Measurements from ENCODE around the gene FBXO42. TPM values are rescaled to one million over a fixed set of nuclear protein-coding genes. Genes with fewer than 3 reads are reported as not detected.
A peak's percentile ranks its signal among the peaks of the same experiment; 100 is the strongest.

FBXO42 gene
- total RNA-seq, 1 donor from 2014 or later = 25.6 TPM

DNA sequence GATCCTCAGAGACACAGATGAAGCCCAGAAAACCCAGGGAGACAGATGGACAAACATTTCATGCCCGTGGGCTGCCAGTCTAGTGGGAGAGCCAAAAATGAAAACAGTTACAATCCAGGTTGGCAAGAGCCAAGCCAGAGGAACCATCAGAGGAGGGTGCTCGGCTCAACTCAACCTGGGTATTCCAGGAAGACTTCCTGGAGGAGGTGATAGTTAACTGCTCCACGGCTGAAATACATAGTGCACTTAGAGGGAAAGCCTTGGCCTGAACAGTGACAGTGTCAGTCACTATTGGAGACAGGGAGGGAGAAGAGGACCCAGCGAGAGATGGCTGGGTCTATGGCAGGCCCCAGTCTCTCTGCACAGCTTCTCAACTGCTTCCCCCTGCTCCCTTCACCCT lies 141.7 kb downstream of the FBXO42 start:
- Histone ChIP-seq H4K20me1 (ENCODE audit: insufficient read depth, low read length) (no peaks in the 10 kb centered on the region), H3K36me3 (ENCODE audit: insufficient read depth, low read length) (no peaks in the 10 kb centered on the region), H2AFZ (ENCODE audit: low read depth, low read length) (peak overlapping the region; percentile 27), H3K9me3 (ENCODE audit: insufficient read depth, low read depth, low read length) (no peaks in the 10 kb centered on the region), H3K79me2 (ENCODE audit: insufficient read depth, low read length) (no peaks in the 10 kb centered on the region), H3K27me3 (ENCODE audit: insufficient read depth, low read length) (peaks cover 2% of the 10 kb centered on the region), H3K27ac (ENCODE audit: low read depth, low read length) (no peak overlapping the region), H3K4me3 (ENCODE audit: insufficient read depth, low read depth, low read length) (no peak overlapping the region), H3K4me2 (ENCODE audit: low read length) (no peak overlapping the region), H3K4me1 (ENCODE audit: insufficient read depth, low read length) (peaks cover 11% of the 10 kb centered on the region), H3K9ac (ENCODE audit: low read length) (no peak overlapping the region)
- Mint-ChIP-seq H3K27me3 (ENCODE audit: low read depth, unreplicated experiment) (peaks cover 3% of the 10 kb centered on the region), H3K4me1 (ENCODE audit: low read depth, unreplicated experiment) (peaks cover 8% of the 10 kb centered on the region), H3K4me3 (ENCODE audit: unreplicated experiment) (no peak overlapping the region), H3K36me3 (ENCODE audit: low read depth, unreplicated experiment) (no peaks in the 10 kb centered on the region), H3K27ac (ENCODE audit: unreplicated experiment) (no peak overlapping the region), H3K9me3 (ENCODE audit: unreplicated experiment) (no peaks in the 10 kb centered on the region)
- FAIRE-seq = no peak
- no peak for TF ChIP-seq EZH2 (IDR thresholded peaks at IDR 0.05; ENCODE audit: insufficient read depth, low read length)
- DNase-seq (ENCODE audit: low read depth) = no peak

DNA sequence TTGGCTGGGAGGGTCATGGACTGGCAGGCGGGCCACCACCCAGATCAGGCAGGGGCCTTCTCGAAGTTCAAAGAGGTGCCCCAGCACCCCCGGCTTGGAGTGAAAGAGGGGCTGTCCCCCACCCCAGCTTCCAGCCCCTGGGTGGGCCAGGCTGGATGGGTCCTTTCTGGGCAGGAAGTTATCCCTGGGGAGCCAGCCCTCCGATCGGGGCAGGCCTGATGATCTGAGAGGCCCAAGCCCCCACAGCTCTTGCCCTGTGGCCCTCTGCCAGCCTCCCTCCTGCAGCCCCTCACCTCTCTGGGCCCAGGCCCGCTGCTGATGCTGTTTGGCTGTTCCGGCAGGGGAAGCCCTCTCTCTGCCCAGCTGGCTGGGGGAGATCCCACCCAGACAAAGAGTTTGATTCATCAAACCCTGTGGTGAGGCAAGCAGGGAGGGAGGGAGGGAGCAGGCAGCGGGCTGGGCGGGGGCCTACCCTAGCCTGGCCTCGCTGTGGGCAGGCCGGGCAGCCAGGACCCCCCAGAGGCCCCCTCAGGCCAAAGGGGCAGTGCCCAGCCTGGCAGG lies 142.4 kb downstream of the FBXO42 start:
- Mint-ChIP-seq H3K27ac (ENCODE audit: unreplicated experiment) (no peak overlapping the region), H3K9me3 (ENCODE audit: unreplicated experiment) (no peaks in the 10 kb centered on the region), H3K36me3 (ENCODE audit: low read depth, unreplicated experiment) (no peaks in the 10 kb centered on the region), H3K4me3 (ENCODE audit: unreplicated experiment) (no peak overlapping the region), H3K4me1 (ENCODE audit: low read depth, unreplicated experiment) (peaks cover 8% of the 10 kb centered on the region), H3K27me3 (ENCODE audit: low read depth, unreplicated experiment) (peaks cover 3% of the 10 kb centered on the region)
- Histone ChIP-seq H3K4me3 (ENCODE audit: insufficient read depth, low read depth, low read length) (no peak overlapping the region), H3K4me1 (ENCODE audit: insufficient read depth, low read length) (peaks cover 11% of the 10 kb centered on the region), H3K27ac (ENCODE audit: low read depth, low read length) (no peak overlapping the region), H3K36me3 (ENCODE audit: insufficient read depth, low read length) (no peaks in the 10 kb centered on the region), H3K9ac (ENCODE audit: low read length) (peak overlapping the region; percentile 50), H3K9me3 (ENCODE audit: insufficient read depth, low read depth, low read length) (no peaks in the 10 kb centered on the region), H2AFZ (ENCODE audit: low read depth, low read length) (peak overlapping the region; percentile 57), H3K4me2 (ENCODE audit: low read length) (peak overlapping the region; percentile 51), H3K79me2 (ENCODE audit: insufficient read depth, low read length) (no peaks in the 10 kb centered on the region), H3K27me3 (ENCODE audit: insufficient read depth, low read length) (peaks cover 2% of the 10 kb centered on the region), H4K20me1 (ENCODE audit: insufficient read depth, low read length) (no peaks in the 10 kb centered on the region)
- TF ChIP-seq EZH2 (IDR thresholded peaks at IDR 0.05; ENCODE audit: insufficient read depth, low read length) = no peak
- TF ChIP-seq, protein P1, sequence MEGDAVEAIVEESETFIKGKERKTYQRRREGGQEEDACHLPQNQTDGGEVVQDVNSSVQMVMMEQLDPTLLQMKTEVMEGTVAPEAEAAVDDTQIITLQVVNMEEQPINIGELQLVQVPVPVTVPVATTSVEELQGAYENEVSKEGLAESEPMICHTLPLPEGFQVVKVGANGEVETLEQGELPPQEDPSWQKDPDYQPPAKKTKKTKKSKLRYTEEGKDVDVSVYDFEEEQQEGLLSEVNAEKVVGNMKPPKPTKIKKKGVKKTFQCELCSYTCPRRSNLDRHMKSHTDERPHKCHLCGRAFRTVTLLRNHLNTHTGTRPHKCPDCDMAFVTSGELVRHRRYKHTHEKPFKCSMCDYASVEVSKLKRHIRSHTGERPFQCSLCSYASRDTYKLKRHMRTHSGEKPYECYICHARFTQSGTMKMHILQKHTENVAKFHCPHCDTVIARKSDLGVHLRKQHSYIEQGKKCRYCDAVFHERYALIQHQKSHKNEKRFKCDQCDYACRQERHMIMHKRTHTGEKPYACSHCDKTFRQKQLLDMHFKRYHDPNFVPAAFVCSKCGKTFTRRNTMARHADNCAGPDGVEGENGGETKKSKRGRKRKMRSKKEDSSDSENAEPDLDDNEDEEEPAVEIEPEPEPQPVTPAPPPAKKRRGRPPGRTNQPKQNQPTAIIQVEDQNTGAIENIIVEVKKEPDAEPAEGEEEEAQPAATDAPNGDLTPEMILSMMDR (IDR thresholded peaks at IDR 0.05; ENCODE audit: insufficient read depth, low read depth, low read length) = no peak
- no peak for DNase-seq (ENCODE audit: low read depth)
- no peak for FAIRE-seq

DNA sequence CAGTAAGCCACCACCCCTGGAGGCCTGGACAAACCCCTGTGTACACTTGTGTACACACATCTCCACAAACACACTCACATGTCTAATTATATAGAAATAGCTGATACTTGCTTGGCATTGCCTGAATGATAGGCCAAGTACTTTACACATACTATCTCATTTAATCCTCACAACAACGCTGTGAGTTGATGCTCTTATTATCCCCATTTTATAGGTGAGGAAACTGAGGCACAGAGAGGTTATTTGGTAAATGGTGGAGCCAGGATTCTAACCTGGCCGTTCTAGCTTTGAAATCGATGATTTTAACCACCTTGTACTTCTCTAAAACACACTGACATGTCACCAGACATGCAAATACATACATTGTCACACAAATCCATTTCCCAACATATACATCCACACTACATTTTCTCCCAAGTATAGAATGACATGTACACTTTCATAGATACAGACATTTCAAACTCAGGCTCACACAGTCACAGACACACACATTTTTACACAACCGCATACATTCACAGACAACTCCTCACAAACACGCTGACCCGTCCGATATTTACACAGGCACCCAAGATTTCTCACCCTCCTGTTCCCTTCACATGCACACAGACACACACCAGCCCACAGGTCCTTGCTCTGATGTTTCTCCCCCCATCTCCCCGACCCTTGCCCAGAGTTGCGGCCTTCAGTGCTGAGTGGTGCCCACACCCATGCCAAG lies 143.0 kb downstream of the FBXO42 start:
- no peaks in the 10 kb centered on the region for H3K36me3 Mint-ChIP-seq (ENCODE audit: low read depth, unreplicated experiment)
- H3K9ac ChIP-seq (ENCODE audit: low read length) = peak overlapping the region; percentile 50
- no peak overlapping the region for H3K27ac ChIP-seq (ENCODE audit: low read depth, low read length)
- no peak overlapping the region for H3K4me3 ChIP-seq (ENCODE audit: insufficient read depth, low read depth, low read length)
- H3K4me1 ChIP-seq (ENCODE audit: insufficient read depth, low read length) = peaks cover 11% of the 10 kb centered on the region
- H3K9me3 Mint-ChIP-seq (ENCODE audit: unreplicated experiment) = no peaks in the 10 kb centered on the region
- no peaks in the 10 kb centered on the region for H3K9me3 ChIP-seq (ENCODE audit: insufficient read depth, low read depth, low read length)
- TF ChIP-seq EZH2 (IDR thresholded peaks at IDR 0.05; ENCODE audit: insufficient read depth, low read length) = no peak
- TF ChIP-seq, protein P1 (IDR thresholded peaks at IDR 0.05; ENCODE audit: insufficient read depth, low read depth, low read length) = no peak
- H4K20me1 ChIP-seq (ENCODE audit: insufficient read depth, low read length) = no peaks in the 10 kb centered on the region
- H3K79me2 ChIP-seq (ENCODE audit: insufficient read depth, low read length) = no peaks in the 10 kb centered on the region
- DNase-seq (ENCODE audit: low read depth) = no peak
- peak overlapping the region; percentile 32 for H3K4me3 Mint-ChIP-seq (ENCODE audit: unreplicated experiment)
- FAIRE-seq = no peak
- H3K27ac Mint-ChIP-seq (ENCODE audit: unreplicated experiment) = no peak overlapping the region
- peak overlapping the region; percentile 51 for H3K4me2 ChIP-seq (ENCODE audit: low read length)
- H3K36me3 ChIP-seq (ENCODE audit: insufficient read depth, low read length) = no peaks in the 10 kb centered on the region
- peaks cover 2% of the 10 kb centered on the region for H3K27me3 ChIP-seq (ENCODE audit: insufficient read depth, low read length)
- H3K27me3 Mint-ChIP-seq (ENCODE audit: low read depth, unreplicated experiment) = peaks cover 3% of the 10 kb centered on the region
- peaks cover 8% of the 10 kb centered on the region for H3K4me1 Mint-ChIP-seq (ENCODE audit: low read depth, unreplicated experiment)
- H2AFZ ChIP-seq (ENCODE audit: low read depth, low read length) = peak overlapping the region; percentile 28

All from astrocyte (in vitro differentiated cells and primary cell).